ENCODE data around the gene CALHM3. TPM values are rescaled to one million over a fixed set of nuclear protein-coding genes. Genes with fewer than 3 reads are reported as not detected.

The CALHM3 gene
- total and polyA plus RNA-seq, 2 of the 13 experiments (the other 11 are each of a cell fraction or from before 2014, with no cell fraction given), result not detected

DNA sequence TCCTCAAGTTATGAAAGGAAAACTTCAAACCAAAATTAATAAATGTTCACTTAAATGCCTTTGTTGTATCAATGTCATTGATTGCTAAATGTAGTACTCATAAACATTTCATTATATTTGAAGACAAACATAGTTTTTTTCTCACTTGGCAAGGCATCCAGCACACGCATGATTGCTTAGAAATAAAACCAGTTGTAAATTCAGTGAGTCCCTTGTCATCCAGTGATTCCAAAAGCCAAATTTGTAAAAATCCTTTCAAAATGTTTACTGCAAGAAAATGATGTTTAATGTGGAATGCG is 8.3 kb upstream of the CALHM3 start:
- TF ChIP-seq, protein P1, sequence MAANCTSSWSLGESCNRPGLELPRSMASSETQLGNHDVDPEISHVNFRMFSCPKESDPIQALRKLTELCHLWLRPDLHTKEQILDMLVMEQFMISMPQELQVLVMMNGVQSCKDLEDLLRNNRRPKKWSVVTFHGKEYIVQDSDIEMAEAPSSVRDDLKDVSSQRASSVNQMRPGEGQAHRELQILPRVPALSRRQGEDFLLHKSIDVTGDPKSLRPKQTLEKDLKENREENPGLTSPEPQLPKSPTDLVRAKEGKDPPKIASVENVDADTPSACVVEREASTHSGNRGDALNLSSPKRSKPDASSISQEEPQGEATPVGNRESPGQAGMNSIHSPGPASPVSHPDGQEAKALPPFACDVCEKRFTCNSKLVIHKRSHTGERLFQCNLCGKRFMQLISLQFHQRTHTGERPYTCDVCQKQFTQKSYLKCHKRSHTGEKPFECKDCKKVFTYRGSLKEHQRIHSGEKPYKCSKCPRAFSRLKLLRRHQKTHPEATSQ (CRISPR knock-in tag; IDR thresholded peaks at IDR 0.05; ENCODE audit: borderline replicate concordance), result no peak
- TF ChIP-seq, protein P2, sequence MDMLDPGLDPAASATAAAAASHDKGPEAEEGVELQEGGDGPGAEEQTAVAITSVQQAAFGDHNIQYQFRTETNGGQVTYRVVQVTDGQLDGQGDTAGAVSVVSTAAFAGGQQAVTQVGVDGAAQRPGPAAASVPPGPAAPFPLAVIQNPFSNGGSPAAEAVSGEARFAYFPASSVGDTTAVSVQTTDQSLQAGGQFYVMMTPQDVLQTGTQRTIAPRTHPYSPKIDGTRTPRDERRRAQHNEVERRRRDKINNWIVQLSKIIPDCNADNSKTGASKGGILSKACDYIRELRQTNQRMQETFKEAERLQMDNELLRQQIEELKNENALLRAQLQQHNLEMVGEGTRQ (IDR thresholded peaks at IDR 0.05; ENCODE audit: low read depth, low read length), result no peak
- TF ChIP-seq, protein P2 (CRISPR knock-in tag; IDR thresholded peaks at IDR 0.05; ENCODE audit: borderline replicate concordance), result no peak
- no peak for TF ChIP-seq MLXIP (CRISPR knock-in tag; IDR thresholded peaks at IDR 0.05; ENCODE audit: borderline replicate concordance)
- TF ChIP-seq LCORL (IDR thresholded peaks at IDR 0.05), result no peak
- TF ChIP-seq LCORL (CRISPR knock-in tag; IDR thresholded peaks at IDR 0.05), result no peak
- TF ChIP-seq ZC3H4 (CRISPR knock-in tag; IDR thresholded peaks at IDR 0.05; ENCODE audit: borderline replicate concordance), result no peak
- no peak for TF ChIP-seq ZNF75D (CRISPR knock-in tag; IDR thresholded peaks at IDR 0.05; ENCODE audit: borderline replicate concordance)
- TF ChIP-seq ARNT2 (CRISPR knock-in tag; IDR thresholded peaks at IDR 0.05; ENCODE audit: low read depth), result no peak
- no peak for TF ChIP-seq ONECUT2 (CRISPR knock-in tag; IDR thresholded peaks at IDR 0.05)
- no peak for TF ChIP-seq EP300 (IDR thresholded peaks at IDR 0.05; ENCODE audit: low read depth in 2 of 2, low read length in 2 of 2)
- TF ChIP-seq EP300 (CRISPR knock-in tag; IDR thresholded peaks at IDR 0.05; ENCODE audit: borderline replicate concordance), result no peak
- H3K4me3 ChIP-seq (replicated peaks in 1 of 3; ENCODE audit: insufficient read depth in 1 of 3, low read depth in 2 of 3, low read length in 3 of 3), result no peak overlapping the region
- no peaks in the 10 kb centered on the region for H3K79me2 ChIP-seq (ENCODE audit: insufficient read depth, low read length)
- no peak overlapping the region for H3K27ac ChIP-seq (ENCODE audit: extremely low read length, insufficient read depth, low read length)
- FAIRE-seq, result no peak
- H3K4me2 ChIP-seq (ENCODE audit: low read depth, low read length), result no peak overlapping the region
- 65% methylated on average over 2 of the region's 2 CpGs for WGBS (ENCODE audit: low lambda C conversion rate)
- no peak for ATAC-seq
- H3K9ac ChIP-seq (ENCODE audit: insufficient read depth, low read depth, low read length), result no peak overlapping the region
- H3K4me1 ChIP-seq (ENCODE audit: insufficient read depth, low read length), result peaks cover 7% of the 10 kb centered on the region; the same call in 1 of the 2 replicates
- CTCF ChIA-PET (ENCODE audit: low intra/inter-chr PET ratio, low total read pairs), result no interaction called here
- POLR2A ChIA-PET, result no interaction called here
- intact Hi-C loops (cut with micrococcal nuclease; ENCODE audit: unreplicated experiment), result loop anchor here (5.0 to 10.0 kb wide), 2 partner anchors 55 to 107 kb away; no protein-coding TSS in a partner anchor
- H3K36me3 ChIP-seq (replicated peaks in 1 of 2; ENCODE audit: control insufficient read depth in 1 of 2, insufficient read depth in 2 of 2, low read length in 2 of 2), result no peaks in the 10 kb centered on the region
- no TSS peak for BruUV-seq (replicated peaks)
- H3K9me3 ChIP-seq (ENCODE audit: low read length), result no peaks in the 10 kb centered on the region
- no peak for DNase-seq (ENCODE audit: low spot score)
- peaks cover 2 to 41% of the 10 kb centered on the region in 2 experiments; a peak in 4 of 5 replicates for H3K27me3 ChIP-seq (ENCODE audit: control insufficient read depth in 1 of 2, insufficient read depth in 2 of 2, low read length in 2 of 2)
- in situ Hi-C loops (cut with HindIII; ENCODE audit: extremely low pct_ligation_motif_present, low pct_unique_long_range_greater_than_20kb), result no loop called here
- no peak overlapping the region for H2AFZ ChIP-seq (ENCODE audit: low read length)
- no peaks in the 10 kb centered on the region for H4K20me1 ChIP-seq (ENCODE audit: insufficient read depth, low read length)
